Endodermal cell (in vitro differentiated cells): ENCODE results near the gene C1orf35. TPM values are rescaled to one million over a fixed set of nuclear protein-coding genes. Genes with fewer than 3 reads are reported as not detected.
A peak's percentile ranks its signal among the peaks of the same experiment; 100 is the strongest.

Source experiments
- DNase-seq: peaks from one replicate; pipeline ENCODE4 v3.0.0-alpha.2; 2017
- H3K27ac ChIP-seq: 2 replicates; pipeline ENCODE4 v1.5.1; 2013; ENCODE audit warnings: mild to moderate bottlenecking, low read depth, low read length, moderate library complexity
- H3K27me3 ChIP-seq: 2 replicates; pipeline ENCODE4 v1.6.1; 2013; ENCODE audit warnings: mild to moderate bottlenecking, low read length, moderate library complexity; ENCODE audit not compliant: insufficient read depth, control insufficient read depth, poor library complexity, severe bottlenecking
- H3K36me3 ChIP-seq: 2 replicates; pipeline ENCODE4 v1.7.0; 2013; ENCODE audit warnings: mild to moderate bottlenecking, low read length, moderate library complexity; ENCODE audit not compliant: control insufficient read depth, insufficient read depth
- H3K4me1 ChIP-seq: one replicate; pipeline ENCODE4 v1.7.0; 2013; ENCODE audit warnings: low read length; ENCODE audit not compliant: control insufficient read depth, insufficient read depth
- H3K4me3 ChIP-seq: 2 replicates; pipeline ENCODE4 v1.5.1; 2013; ENCODE audit warnings: mild to moderate bottlenecking, low read length, moderate library complexity
- H3K9ac ChIP-seq: 2 replicates; pipeline ENCODE4 v1.6.1; 2013; ENCODE audit warnings: mild to moderate bottlenecking, low read length, moderate library complexity; ENCODE audit not compliant: poor library complexity, severe bottlenecking; ENCODE audit errors: extremely low read depth
- H3K9me3 ChIP-seq: 2 replicates; pipeline ENCODE4 v1.6.1; 2013; ENCODE audit warnings: mild to moderate bottlenecking, low read length, moderate library complexity; ENCODE audit not compliant: control insufficient read depth
- H3K27ac Mint-ChIP-seq: 2 replicates; pipeline ENCODE4 v1.8.0; 2020; ENCODE audit warnings: mixed read lengths
- H3K27me3 Mint-ChIP-seq: 2 replicates; pipeline ENCODE4 v1.8.0; 2021; ENCODE audit warnings: mild to moderate bottlenecking, mixed read lengths; ENCODE audit not compliant: insufficient read depth
- H3K36me3 Mint-ChIP-seq: 2 replicates; pipeline ENCODE4 v1.8.0; 2020; ENCODE audit warnings: low read depth, mixed read lengths
- H3K4me1 Mint-ChIP-seq: 2 replicates; pipeline ENCODE4 v1.8.0; 2020; ENCODE audit warnings: mixed read lengths
- H3K4me3 Mint-ChIP-seq: 2 replicates; pipeline ENCODE4 v1.8.0; 2020; ENCODE audit warnings: mild to moderate bottlenecking, moderate library complexity, mixed read lengths
- H3K9me3 Mint-ChIP-seq: 2 replicates; pipeline ENCODE4 v1.8.0; 2020; ENCODE audit warnings: mild to moderate bottlenecking, mixed read lengths
- WGBS, 2 experiments: methylation state at CpG; one replicate each; pipeline versions ENCODE4 v1.1.5 to v1.1.7; 2013; ENCODE audit warnings: missing lambda C conversion rate in 2 of 2, mixed read lengths in 1 of 2; ENCODE audit not compliant: insufficient coverage in 1 of 2, insufficient read length in 1 of 2; 5-methylcytosine and 5-hydroxymethylcytosine counted together
- total RNA-seq, 2 donors: library from RNA; stranded (reverse); fragmentation: NEBNext Ultra II Directional in 1 of 2; extraction: Animal tissue kit (Norgen Biotek cat#: 25700) in 1 of 2; gene quantifications; 2 replicates in 1 of 2; 3 replicates in 1 of 2; pipeline ENCODE4 v1.2.1, GENCODE V29; 2021
- TF ChIP-seq, protein P1 (sequence below): fragments of 200-600 bp; sonication (generic); conservative IDR thresholded peaks from 2 replicates; pipeline ENCODE4 v1.5.0; 2021; ENCODE audit warnings: antibody characterized with exemption, mild to moderate bottlenecking

C1orf35 gene
- total RNA-seq, 2 donors from 2014 or later: 31.6 to 34.0 TPM

DNA sequence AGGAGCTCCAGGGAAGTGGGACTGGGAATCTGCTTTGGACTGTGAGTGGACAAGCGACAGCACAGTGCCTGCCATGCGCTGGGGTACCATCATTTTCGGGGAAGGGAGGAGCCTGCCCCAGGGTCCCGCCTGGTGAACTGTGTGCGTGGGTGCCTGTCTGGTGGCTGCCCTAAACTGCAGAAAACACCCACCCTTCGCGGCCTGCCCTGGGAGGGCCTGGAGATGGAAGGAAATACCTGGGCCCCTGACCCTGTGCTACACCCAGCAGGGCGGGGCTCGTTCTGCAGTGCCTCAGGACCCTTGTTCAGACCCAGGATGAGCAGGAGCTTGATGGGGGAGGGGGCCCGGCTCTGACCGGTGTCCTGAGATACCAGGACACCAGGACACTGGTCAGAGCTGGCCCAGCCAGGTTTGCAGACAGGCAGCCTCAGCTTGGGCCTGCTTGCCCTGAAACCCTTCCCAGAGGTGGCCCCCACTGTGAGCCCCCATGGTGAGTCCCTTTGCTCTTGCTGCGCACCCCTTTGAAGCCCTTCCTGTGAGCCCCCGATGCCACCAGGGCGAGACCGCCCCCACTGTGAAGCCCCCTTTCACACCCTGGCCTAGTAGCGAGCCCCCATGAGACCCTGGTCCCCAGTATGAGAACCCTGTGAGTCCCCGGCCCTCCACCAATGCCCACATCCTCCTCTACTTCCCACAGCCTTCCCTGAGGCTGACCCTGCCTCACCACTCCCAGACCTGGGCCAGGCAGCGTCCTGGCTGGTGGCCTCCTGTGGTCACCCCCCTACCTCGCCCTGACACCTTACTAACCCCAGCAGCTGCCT lies 49.2 kb upstream of the C1orf35 start:
- H3K27ac Mint-ChIP-seq: no peak overlapping the region

DNA sequence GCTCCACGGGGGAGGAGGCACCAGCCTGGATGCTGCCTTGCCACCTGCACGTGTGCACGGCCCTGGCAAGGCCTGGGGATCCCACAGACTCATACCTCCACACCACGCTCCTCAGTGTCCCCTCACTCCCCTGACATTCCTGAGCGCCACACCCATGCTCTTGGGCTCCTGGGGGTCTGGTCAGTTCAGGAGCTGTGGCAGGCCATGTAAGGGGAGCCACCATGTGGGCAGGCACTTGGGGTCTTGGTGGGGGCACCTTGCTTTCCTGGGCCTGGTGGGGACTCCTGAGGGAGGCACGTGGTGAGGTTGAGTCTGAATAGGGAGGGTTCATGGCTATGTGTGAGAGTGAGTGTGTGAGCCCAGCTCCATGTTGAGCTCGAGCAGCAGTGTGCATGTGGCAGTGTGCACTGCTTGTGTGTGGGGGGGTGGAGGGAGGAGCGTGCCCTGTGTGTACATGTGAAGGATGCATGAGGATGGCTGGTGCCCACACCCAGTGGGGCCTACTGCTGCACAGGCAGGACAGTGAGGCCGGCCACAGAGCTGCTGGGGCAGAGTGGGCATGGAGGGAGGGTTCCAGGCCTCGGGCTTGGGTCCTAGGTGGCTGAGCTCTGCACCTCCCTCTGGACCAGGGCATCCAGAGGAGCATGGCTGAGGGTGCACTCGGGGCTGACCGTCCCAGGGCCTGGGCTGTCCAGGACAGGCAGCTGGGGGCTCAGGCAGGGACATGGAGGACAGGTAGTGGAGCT lies 48.2 kb upstream of the C1orf35 start:
- WGBS, 2 experiments: 90 to 96% methylated on average over 7 to 12 of the region's 12 CpGs
- TF ChIP-seq, protein P1, sequence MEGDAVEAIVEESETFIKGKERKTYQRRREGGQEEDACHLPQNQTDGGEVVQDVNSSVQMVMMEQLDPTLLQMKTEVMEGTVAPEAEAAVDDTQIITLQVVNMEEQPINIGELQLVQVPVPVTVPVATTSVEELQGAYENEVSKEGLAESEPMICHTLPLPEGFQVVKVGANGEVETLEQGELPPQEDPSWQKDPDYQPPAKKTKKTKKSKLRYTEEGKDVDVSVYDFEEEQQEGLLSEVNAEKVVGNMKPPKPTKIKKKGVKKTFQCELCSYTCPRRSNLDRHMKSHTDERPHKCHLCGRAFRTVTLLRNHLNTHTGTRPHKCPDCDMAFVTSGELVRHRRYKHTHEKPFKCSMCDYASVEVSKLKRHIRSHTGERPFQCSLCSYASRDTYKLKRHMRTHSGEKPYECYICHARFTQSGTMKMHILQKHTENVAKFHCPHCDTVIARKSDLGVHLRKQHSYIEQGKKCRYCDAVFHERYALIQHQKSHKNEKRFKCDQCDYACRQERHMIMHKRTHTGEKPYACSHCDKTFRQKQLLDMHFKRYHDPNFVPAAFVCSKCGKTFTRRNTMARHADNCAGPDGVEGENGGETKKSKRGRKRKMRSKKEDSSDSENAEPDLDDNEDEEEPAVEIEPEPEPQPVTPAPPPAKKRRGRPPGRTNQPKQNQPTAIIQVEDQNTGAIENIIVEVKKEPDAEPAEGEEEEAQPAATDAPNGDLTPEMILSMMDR: no peak
- Histone ChIP-seq H3K27me3 (no peaks in the 10 kb centered on the region), H3K4me3 (no peak overlapping the region), H3K4me1 (no peaks in the 10 kb centered on the region), H3K27ac (no peak overlapping the region), H3K9ac (no peak overlapping the region), H3K36me3 (no peaks in the 10 kb centered on the region), H3K9me3 (no peaks in the 10 kb centered on the region)
- H3K4me1 Mint-ChIP-seq: no peaks in the 10 kb centered on the region
- peak; percentile 41 for DNase-seq
- no peaks in the 10 kb centered on the region for H3K36me3 Mint-ChIP-seq
- H3K9me3 Mint-ChIP-seq: no peaks in the 10 kb centered on the region
- H3K27me3 Mint-ChIP-seq: no peaks in the 10 kb centered on the region
- H3K27ac Mint-ChIP-seq: no peak overlapping the region
- H3K4me3 Mint-ChIP-seq: no peak overlapping the region

More for the DNA sequence above, 49.2 kb upstream of the C1orf35 start:
- WGBS, 2 experiments: 89 to 95% methylated on average over 7 to 19 of the region's 19 CpGs
- Mint-ChIP-seq H3K27me3 (peaks cover 4% of the 10 kb centered on the region), H3K4me1 (no peaks in the 10 kb centered on the region), H3K9me3 (no peaks in the 10 kb centered on the region), H3K36me3 (no peaks in the 10 kb centered on the region), H3K4me3 (no peak overlapping the region)
- Histone ChIP-seq H3K9ac (no peak overlapping the region), H3K4me3 (no peak overlapping the region), H3K9me3 (no peaks in the 10 kb centered on the region), H3K36me3 (no peaks in the 10 kb centered on the region), H3K27me3 (no peaks in the 10 kb centered on the region), H3K4me1 (no peaks in the 10 kb centered on the region), H3K27ac (no peak overlapping the region)
- DNase-seq: no peak
- TF ChIP-seq, protein P1: no peak

DNA sequence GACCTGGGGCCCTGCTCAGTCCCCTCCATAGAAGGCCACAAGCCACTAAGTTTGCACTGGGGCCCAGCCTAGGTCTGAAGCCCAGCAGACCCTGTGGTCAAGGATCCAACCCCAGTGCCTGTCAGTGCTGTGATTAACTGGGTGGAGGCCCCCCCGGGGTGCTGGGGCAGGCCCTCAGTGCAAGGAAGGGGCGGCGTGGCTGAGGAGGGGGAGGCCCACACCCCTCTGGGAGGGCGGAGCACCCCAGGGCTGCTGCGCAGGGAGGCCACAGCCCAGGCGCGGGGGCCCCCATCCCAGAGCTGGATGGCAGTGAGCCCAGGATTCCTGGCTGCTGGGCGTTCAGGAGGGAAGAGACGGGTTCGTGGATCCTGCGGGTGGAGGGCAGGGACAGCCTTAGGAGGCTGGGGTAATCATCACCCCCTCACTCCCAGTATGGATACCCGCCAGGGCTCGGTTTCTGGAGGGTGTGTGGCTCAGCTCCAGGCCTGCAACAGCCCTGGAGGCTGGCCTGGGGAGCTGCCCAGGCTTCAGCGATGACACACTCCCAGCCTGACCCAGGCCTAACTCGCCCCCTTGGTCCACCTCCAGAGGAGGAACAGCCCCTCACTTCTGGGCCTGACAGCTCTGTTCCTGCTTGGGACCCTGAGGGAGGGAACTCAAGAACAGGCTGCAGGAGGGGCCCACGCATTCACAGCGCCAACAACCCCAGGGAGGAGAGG lies 47.5 kb upstream of the C1orf35 start:
- H3K4me1 Mint-ChIP-seq: no peaks in the 10 kb centered on the region
- TF ChIP-seq, protein P1: no peak
- Histone ChIP-seq H3K27ac (no peak overlapping the region), H3K36me3 (peaks cover 3% of the 10 kb centered on the region), H3K27me3 (no peaks in the 10 kb centered on the region), H3K4me3 (no peak overlapping the region), H3K9ac (no peak overlapping the region), H3K9me3 (no peaks in the 10 kb centered on the region), H3K4me1 (no peaks in the 10 kb centered on the region)
- H3K36me3 Mint-ChIP-seq: no peaks in the 10 kb centered on the region
- H3K27me3 Mint-ChIP-seq: no peaks in the 10 kb centered on the region
- no peak overlapping the region for H3K4me3 Mint-ChIP-seq
- WGBS, 2 experiments: 88 to 100% methylated on average over 2 to 16 of the region's 17 CpGs
- no peaks in the 10 kb centered on the region for H3K9me3 Mint-ChIP-seq
- no peak overlapping the region for H3K27ac Mint-ChIP-seq
- peak; percentile 45 for DNase-seq
